Neural progenitor cell (in vitro differentiated cells): ENCODE measurements around the gene SLC4A5. TPM values are rescaled to one million over a fixed set of nuclear protein-coding genes. Genes with fewer than 3 reads are reported as not detected.
"Not testable (repeated sequence)": the region's sequence is repeated elsewhere in the genome, so short reads cannot be mapped to it uniquely, and the experiment has no call there.

Experiments
- DNase-seq: peaks from one replicate; pipeline ENCODE4 v3.0.0-alpha.2; 2016; ENCODE audit warnings: low spot score
- H2AFZ ChIP-seq: fragments of 200-600 bp; sonication (generic); replicated peaks from 2 replicates; pipeline ENCODE4 v1.6.1; 2016; ENCODE audit warnings: antibody characterized with exemption
- H3F3A ChIP-seq: fragments of 200-600 bp; sonication (generic); 2 replicates; pipeline ENCODE4 v1.6.1; 2016; ENCODE audit warnings: antibody characterized with exemption, low read depth
- H3K27ac ChIP-seq: fragments of 200-600 bp; sonication (generic); 2 replicates; pipeline ENCODE4 v1.5.1; 2016; ENCODE audit warnings: mild to moderate bottlenecking
- H3K27me3 ChIP-seq: fragments of 200-600 bp; sonication (generic); 2 replicates; pipeline ENCODE4 v1.6.1; 2016; ENCODE audit warnings: mild to moderate bottlenecking, moderate library complexity
- H3K36me3 ChIP-seq: fragments of 200-600 bp; sonication (generic); 2 replicates; pipeline ENCODE4 v1.5.1; 2016
- H3K4me1 ChIP-seq: fragments of 200-600 bp; sonication (generic); 2 replicates; pipeline ENCODE4 v1.6.1; 2016; ENCODE audit warnings: mixed run types
- H3K4me2 ChIP-seq: fragments of 200-600 bp; sonication (generic); 2 replicates; pipeline ENCODE4 v1.6.1; 2016
- H3K4me3 ChIP-seq: fragments of 200-600 bp; sonication (generic); 2 replicates; pipeline ENCODE4 v1.5.1; 2016
- H3K79me2 ChIP-seq: fragments of 200-600 bp; sonication (generic); 2 replicates; pipeline ENCODE4 v1.6.1; 2016; ENCODE audit warnings: low read depth
- H3K9ac ChIP-seq: fragments of 200-600 bp; sonication (generic); 2 replicates; pipeline ENCODE4 v1.6.1; 2016
- H3K9me3 ChIP-seq: fragments of 200-600 bp; sonication (generic); 2 replicates; pipeline ENCODE4 v1.5.1; 2016; ENCODE audit warnings: low read depth
- H4K20me1 ChIP-seq: fragments of 200-600 bp; sonication (generic); 2 replicates; pipeline ENCODE4 v1.6.1; 2016; ENCODE audit warnings: low read depth
- H3K27ac Mint-ChIP-seq: 3 replicates; pipeline ENCODE4 v1.8.0; 2021; ENCODE audit warnings: mixed read lengths
- H3K27me3 Mint-ChIP-seq: 2 replicates; pipeline ENCODE4 v1.8.0; 2022; ENCODE audit warnings: low read depth, mild to moderate bottlenecking, inconsistent platforms, moderate library complexity, mixed read lengths; ENCODE audit not compliant: insufficient read depth
- H3K36me3 Mint-ChIP-seq: 3 replicates; pipeline ENCODE4 v1.8.0; 2021; ENCODE audit warnings: mixed read lengths
- H3K4me1 Mint-ChIP-seq: 3 replicates; pipeline ENCODE4 v1.8.0; 2021; ENCODE audit warnings: mixed read lengths
- H3K4me3 Mint-ChIP-seq: 3 replicates; pipeline ENCODE4 v1.8.0; 2021; ENCODE audit warnings: mild to moderate bottlenecking, moderate library complexity, mixed read lengths
- H3K9me3 Mint-ChIP-seq: 3 replicates; pipeline ENCODE4 v1.8.0; 2020; ENCODE audit warnings: mixed read lengths
- EZH2 ChIP-seq: fragments of 200-600 bp; sonication (generic); IDR thresholded peaks from 2 replicates; pipeline ENCODE4 v1.6.1; 2017; ENCODE audit warnings: antibody characterized with exemption, mild to moderate bottlenecking, moderate library complexity
- EZH2phosphoT487 ChIP-seq: fragments of 200-600 bp; sonication (generic); IDR thresholded peaks from 2 replicates; pipeline ENCODE4 v1.6.1; 2017; ENCODE audit warnings: antibody characterized with exemption
- total RNA-seq: library from RNA; depleted of rRNA; stranded (reverse); fragments of >200 nt; gene quantifications from 2 replicates; pipeline ENCODE4 v1.2.3, GENCODE V29; 2015; ENCODE audit warnings: low replicate concordance
- TF ChIP-seq, protein P1 (sequence below): fragments of 200-600 bp; sonication (generic); IDR thresholded peaks from 2 replicates; pipeline ENCODE4 v1.5.1; 2017; ENCODE audit warnings: antibody characterized with exemption, mild to moderate bottlenecking

The SLC4A5 gene
- total RNA-seq, 1 donor from 2014 or later, result 2.0 TPM

DNA sequence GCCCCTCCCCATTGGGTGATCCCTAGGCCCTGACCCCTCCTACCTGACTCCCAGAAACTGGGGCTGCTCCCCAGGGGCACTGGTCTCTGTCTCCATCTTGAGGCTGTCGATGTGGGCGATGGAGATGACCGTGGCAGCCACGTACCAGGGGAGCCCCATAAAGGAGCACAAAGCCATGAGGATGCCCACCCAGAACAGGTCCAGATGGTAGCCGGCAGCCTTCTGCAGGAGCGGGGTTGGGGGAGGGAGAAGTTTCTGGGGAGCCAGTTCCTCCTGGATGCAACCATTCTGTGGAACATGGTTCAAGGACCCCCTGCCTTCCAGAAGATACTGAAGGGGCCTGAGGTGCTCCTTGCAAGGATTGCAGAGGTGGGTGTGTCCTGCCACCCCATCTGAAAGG is 110.8 kb downstream of the SLC4A5 start:
- H3K79me2 ChIP-seq, result no peaks in the 10 kb centered on the region
- Mint-ChIP-seq H3K4me3 (no peak overlapping the region), H3K4me1 (no peaks in the 10 kb centered on the region), H3K9me3 (no peaks in the 10 kb centered on the region), H3K27me3 (peaks cover 14% of the 10 kb centered on the region), H3K36me3 (no peaks in the 10 kb centered on the region), H3K27ac (no peak overlapping the region)
- no peak overlapping the region for H2AFZ ChIP-seq
- no peaks in the 10 kb centered on the region for H4K20me1 ChIP-seq
- H3K27ac ChIP-seq, result no peak overlapping the region
- H3K36me3 ChIP-seq, result no peaks in the 10 kb centered on the region
- no peaks in the 10 kb centered on the region for H3K4me1 ChIP-seq
- no peak for TF ChIP-seq EZH2phosphoT487
- no peak for TF ChIP-seq EZH2
- TF ChIP-seq, protein P1, sequence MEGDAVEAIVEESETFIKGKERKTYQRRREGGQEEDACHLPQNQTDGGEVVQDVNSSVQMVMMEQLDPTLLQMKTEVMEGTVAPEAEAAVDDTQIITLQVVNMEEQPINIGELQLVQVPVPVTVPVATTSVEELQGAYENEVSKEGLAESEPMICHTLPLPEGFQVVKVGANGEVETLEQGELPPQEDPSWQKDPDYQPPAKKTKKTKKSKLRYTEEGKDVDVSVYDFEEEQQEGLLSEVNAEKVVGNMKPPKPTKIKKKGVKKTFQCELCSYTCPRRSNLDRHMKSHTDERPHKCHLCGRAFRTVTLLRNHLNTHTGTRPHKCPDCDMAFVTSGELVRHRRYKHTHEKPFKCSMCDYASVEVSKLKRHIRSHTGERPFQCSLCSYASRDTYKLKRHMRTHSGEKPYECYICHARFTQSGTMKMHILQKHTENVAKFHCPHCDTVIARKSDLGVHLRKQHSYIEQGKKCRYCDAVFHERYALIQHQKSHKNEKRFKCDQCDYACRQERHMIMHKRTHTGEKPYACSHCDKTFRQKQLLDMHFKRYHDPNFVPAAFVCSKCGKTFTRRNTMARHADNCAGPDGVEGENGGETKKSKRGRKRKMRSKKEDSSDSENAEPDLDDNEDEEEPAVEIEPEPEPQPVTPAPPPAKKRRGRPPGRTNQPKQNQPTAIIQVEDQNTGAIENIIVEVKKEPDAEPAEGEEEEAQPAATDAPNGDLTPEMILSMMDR, result no peak
- DNase-seq, result no peak
- no peak overlapping the region for H3K4me2 ChIP-seq
- H3K9me3 ChIP-seq, result no peaks in the 10 kb centered on the region
- no peaks in the 10 kb centered on the region for H3K27me3 ChIP-seq
- H3K9ac ChIP-seq, result no peak overlapping the region
- no peaks in the 10 kb centered on the region for H3F3A ChIP-seq
- H3K4me3 ChIP-seq, result no peak overlapping the region

DNA sequence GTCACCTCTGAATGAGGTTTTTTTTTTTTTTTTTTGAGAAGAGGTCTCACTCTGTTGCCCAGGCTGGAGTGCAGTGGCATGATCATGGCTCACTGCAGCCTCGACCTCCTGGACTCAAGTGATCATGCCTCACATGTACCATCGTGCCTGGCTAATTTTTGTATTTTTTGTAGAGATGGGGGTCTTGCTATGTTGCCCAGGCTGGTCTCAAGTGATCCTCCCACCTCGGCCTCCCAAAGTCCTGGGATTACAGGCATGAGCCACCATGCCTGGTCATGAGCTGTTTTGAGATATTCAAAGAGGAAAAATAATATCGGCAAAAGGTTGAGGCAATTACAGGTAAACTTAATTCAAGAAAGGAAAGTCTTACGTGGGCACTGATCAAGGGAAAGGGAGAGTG is 113.4 kb downstream of the SLC4A5 start:
- not testable (repeated sequence) for H3K27ac Mint-ChIP-seq, H4K20me1 ChIP-seq, H3K79me2 ChIP-seq, H3K9me3 Mint-ChIP-seq, H2AFZ ChIP-seq, H3K4me1 ChIP-seq, H3K36me3 Mint-ChIP-seq, H3K27me3 ChIP-seq, H3K36me3 ChIP-seq, H3F3A ChIP-seq, H3K4me3 ChIP-seq, H3K4me3 Mint-ChIP-seq, H3K9ac ChIP-seq, H3K27ac ChIP-seq, H3K4me2 ChIP-seq, H3K9me3 ChIP-seq, H3K4me1 Mint-ChIP-seq, DNase-seq
- peaks cover 13% of the 10 kb centered on the region for H3K27me3 Mint-ChIP-seq

DNA sequence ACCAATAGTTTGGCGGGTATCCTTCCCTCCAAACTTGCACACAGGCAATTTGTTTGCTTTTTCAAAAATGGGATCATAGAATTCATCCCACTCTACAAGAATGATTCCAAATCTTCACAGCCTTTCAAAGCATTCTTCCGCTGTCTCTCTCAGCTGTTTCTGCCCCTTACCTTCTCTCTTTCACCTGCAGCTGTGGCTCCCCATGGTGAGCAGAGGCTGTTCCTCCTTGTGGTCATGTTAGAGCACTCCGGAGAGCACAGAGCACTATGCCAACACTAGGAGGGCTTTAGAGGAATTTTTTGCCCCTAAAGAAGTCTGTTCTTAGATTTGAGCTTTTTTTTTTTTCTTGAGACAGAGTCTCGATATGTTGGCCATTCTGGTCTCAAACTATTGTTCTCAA is 114.4 kb downstream of the SLC4A5 start:
- no peaks in the 10 kb centered on the region for H3K9me3 Mint-ChIP-seq
- Histone ChIP-seq H3F3A (no peaks in the 10 kb centered on the region), H3K4me2 (no peak overlapping the region), H3K9me3 (no peaks in the 10 kb centered on the region), H3K4me1 (no peaks in the 10 kb centered on the region), H3K9ac (no peak overlapping the region), H2AFZ (no peak overlapping the region), H3K36me3 (no peaks in the 10 kb centered on the region), H3K79me2 (no peaks in the 10 kb centered on the region), H3K27me3 (no peaks in the 10 kb centered on the region), H3K27ac (no peak overlapping the region), H4K20me1 (no peaks in the 10 kb centered on the region), H3K4me3 (no peak overlapping the region)
- peak; percentile 31 for DNase-seq
- TF ChIP-seq EZH2 (no peak), EZH2phosphoT487 (no peak)
- TF ChIP-seq, protein P1, result no peak
- H3K36me3 Mint-ChIP-seq, result no peaks in the 10 kb centered on the region
- H3K27me3 Mint-ChIP-seq, result peaks cover 13% of the 10 kb centered on the region
- no peak overlapping the region for H3K27ac Mint-ChIP-seq
- peaks cover 6% of the 10 kb centered on the region for H3K4me1 Mint-ChIP-seq
- H3K4me3 Mint-ChIP-seq, result no peak overlapping the region

DNA sequence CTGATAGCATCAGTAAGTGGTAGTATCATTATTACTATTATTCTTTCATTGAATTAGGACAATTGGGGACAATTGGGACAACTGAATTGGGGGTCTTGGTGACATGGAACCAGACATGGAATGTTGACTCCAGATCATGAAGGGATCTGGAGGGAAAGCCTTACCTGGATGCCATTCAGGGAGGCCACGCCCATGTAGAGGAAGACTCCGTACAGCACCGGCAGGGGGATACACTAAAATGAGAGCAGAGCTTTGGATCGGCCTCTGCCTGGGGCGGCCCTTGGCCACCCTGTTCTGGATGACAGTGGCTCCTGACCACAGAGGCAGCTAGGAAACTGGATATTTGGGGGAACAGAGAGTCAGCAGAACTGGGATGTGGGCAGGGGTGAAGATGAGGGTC is 115.6 kb downstream of the SLC4A5 start:
- Histone ChIP-seq H3K79me2 (no peaks in the 10 kb centered on the region), H3K4me3 (no peak overlapping the region), H2AFZ (no peak overlapping the region), H4K20me1 (no peaks in the 10 kb centered on the region), H3K4me2 (no peak overlapping the region), H3K4me1 (no peaks in the 10 kb centered on the region), H3K9ac (no peak overlapping the region), H3K9me3 (no peaks in the 10 kb centered on the region), H3K36me3 (no peaks in the 10 kb centered on the region), H3K27ac (no peak overlapping the region), H3F3A (no peaks in the 10 kb centered on the region), H3K27me3 (no peaks in the 10 kb centered on the region)
- Mint-ChIP-seq H3K4me1 (peaks cover 6% of the 10 kb centered on the region), H3K36me3 (peaks cover under 1% of the 10 kb centered on the region), H3K9me3 (no peaks in the 10 kb centered on the region), H3K4me3 (no peak overlapping the region), H3K27me3 (peaks cover 13% of the 10 kb centered on the region), H3K27ac (no peak overlapping the region)
- DNase-seq, result peak; percentile 22
- TF ChIP-seq EZH2phosphoT487, result no peak
- TF ChIP-seq EZH2, result no peak
- TF ChIP-seq, protein P1, result no peak
